Activated T-cell treated with anti-CD3 and anti-CD28 coated beads, Interleukin-2, amount 50 U/mL, for 4 hours (primary cell): ENCODE data around the gene IL16. TPM values are rescaled to one million over a fixed set of nuclear protein-coding genes. Genes with fewer than 3 reads are reported as not detected.

Experiments
- ATAC-seq, 2 donors: fragments of 200-7000 bp; cut with Tn5 transposase; one replicate each; pipeline ENCODE4 v1.10.0; 2021
- DNase-seq: peaks from one replicate; pipeline ENCODE4 v3.0.0-alpha.2; 2020
- H3K27me3 Mint-ChIP-seq: one replicate; pipeline ENCODE4 v1.8.0; 2021; ENCODE audit warnings: low read depth, mixed read lengths
- H3K36me3 Mint-ChIP-seq: one replicate; pipeline ENCODE4 v1.8.0; 2022; ENCODE audit warnings: mixed read lengths; ENCODE audit not compliant: insufficient read depth
- H3K4me1 Mint-ChIP-seq: one replicate; pipeline ENCODE4 v1.8.0; 2021; ENCODE audit warnings: low read depth, mixed read lengths
- H3K4me3 Mint-ChIP-seq: one replicate; pipeline ENCODE4 v1.8.0; 2021; ENCODE audit warnings: mild to moderate bottlenecking, moderate library complexity, mixed read lengths
- H3K9me3 Mint-ChIP-seq: one replicate; pipeline ENCODE4 v1.8.0; 2021; ENCODE audit warnings: mixed read lengths
- total RNA-seq, 3 donors: library from RNA; stranded (reverse); gene quantifications; one replicate each; pipeline ENCODE4 v1.2.1, GENCODE V29; 2021

Gene IL16
- total RNA-seq, 3 donors from 2014 or later, result 43.5 to 57.6 (median 45.0) TPM

DNA sequence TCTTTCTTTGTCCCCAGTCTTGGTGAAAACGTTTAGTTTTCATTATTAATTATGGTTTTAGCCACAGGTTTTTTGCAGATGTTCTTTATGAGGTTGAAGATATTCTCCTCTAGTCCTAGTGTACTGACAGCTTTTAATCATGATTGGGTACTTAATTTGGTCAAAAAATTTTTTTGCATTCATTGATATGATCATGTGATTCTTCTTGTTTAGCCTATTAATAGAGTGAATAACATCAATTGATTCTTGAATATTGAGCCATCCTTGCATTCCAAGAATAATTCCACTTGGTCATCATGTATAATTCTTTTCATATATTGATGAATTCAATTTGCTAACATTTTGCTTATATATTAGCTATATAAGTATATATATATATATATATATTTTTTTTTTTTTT is 46.1 kb downstream of the IL16 start:
- H3K4me3 Mint-ChIP-seq, result no peak overlapping the region

GRCh38 chr15:81244306-81244705 is 47.6 kb downstream of the IL16 start:
- Mint-ChIP-seq H3K36me3 (peaks cover 3% of the 10 kb centered on the region), H3K4me1 (no peaks in the 10 kb centered on the region), H3K9me3 (peaks cover 42% of the 10 kb centered on the region), H3K27me3 (no peaks in the 10 kb centered on the region), H3K4me3 (no peak overlapping the region)
- no peak for DNase-seq
- no peak for ATAC-seq

More for the DNA sequence above, 46.1 kb downstream of the IL16 start:
- Mint-ChIP-seq H3K27me3 (no peaks in the 10 kb centered on the region), H3K4me1 (no peaks in the 10 kb centered on the region), H3K36me3 (peaks cover 3% of the 10 kb centered on the region), H3K9me3 (peaks cover 42% of the 10 kb centered on the region)
- ATAC-seq (no peak), DNase-seq (no peak)

- Mint-ChIP-seq H3K9me3 (no peaks in the 10 kb centered on the region), H3K4me1 (no peaks in the 10 kb centered on the region), H3K4me3 (no peak overlapping the region), H3K36me3 (no peaks in the 10 kb centered on the region), H3K27me3 (peaks cover 9% of the 10 kb centered on the region)
- ATAC-seq (no peak), DNase-seq (no peak)
These were observed 57.2 kb downstream of the IL16 start for GRCh38 chr15:81253846-81254245.

- Mint-ChIP-seq H3K36me3 (no peaks in the 10 kb centered on the region), H3K9me3 (no peaks in the 10 kb centered on the region), H3K4me3 (no peak overlapping the region), H3K27me3 (peaks cover 9% of the 10 kb centered on the region), H3K4me1 (no peaks in the 10 kb centered on the region)
- ATAC-seq (no peak), DNase-seq (no peak)
These were observed 57.7 kb downstream of the IL16 start for GRCh38 chr15:81254277-81254915.

GRCh38 chr15:81254916-81255290 is 58.2 kb downstream of the IL16 start:
- no peaks in the 10 kb centered on the region for H3K9me3 Mint-ChIP-seq
- no peak for ATAC-seq
- no peaks in the 10 kb centered on the region for H3K4me1 Mint-ChIP-seq
- H3K36me3 Mint-ChIP-seq, result no peaks in the 10 kb centered on the region
- no peak for DNase-seq
- H3K27me3 Mint-ChIP-seq, result peaks cover 10% of the 10 kb centered on the region
- H3K4me3 Mint-ChIP-seq, result no peak overlapping the region

GRCh38 chr15:81255315-81255957 is 58.8 kb downstream of the IL16 start:
- Mint-ChIP-seq H3K36me3 (peaks cover 1% of the 10 kb centered on the region), H3K4me1 (no peaks in the 10 kb centered on the region), H3K4me3 (no peak overlapping the region), H3K9me3 (no peaks in the 10 kb centered on the region), H3K27me3 (peaks cover 11% of the 10 kb centered on the region)
- DNase-seq (no peak), ATAC-seq (no peak)

GRCh38 chr15:81255958-81256320 is 59.3 kb downstream of the IL16 start:
- DNase-seq (no peak), ATAC-seq (no peak)
- Mint-ChIP-seq H3K36me3 (peaks cover 1% of the 10 kb centered on the region), H3K9me3 (no peaks in the 10 kb centered on the region), H3K4me1 (no peaks in the 10 kb centered on the region), H3K27me3 (peaks cover 11% of the 10 kb centered on the region), H3K4me3 (no peak overlapping the region)

DNA sequence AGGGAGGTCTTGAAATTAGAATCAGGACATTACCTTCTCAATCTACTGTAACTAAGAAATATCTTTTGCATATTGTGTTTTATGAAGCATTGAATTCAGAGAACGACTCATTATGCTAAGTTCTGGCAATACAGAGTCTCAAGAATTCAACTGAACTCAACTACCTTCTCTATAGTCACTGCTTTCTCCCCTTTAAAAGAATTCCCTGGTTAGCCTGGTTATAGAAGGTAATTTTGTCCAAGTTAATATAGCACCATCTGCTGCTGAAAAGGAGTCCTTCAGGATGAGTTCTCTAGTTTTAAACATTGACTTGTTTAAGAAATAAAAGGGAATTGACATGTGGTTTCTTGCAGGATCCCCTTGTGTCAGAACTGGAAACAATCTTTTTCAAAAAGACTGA is 60.2 kb downstream of the IL16 start:
- DNase-seq (no peak), ATAC-seq (no peak)
- H3K27me3 Mint-ChIP-seq, result peaks cover 9% of the 10 kb centered on the region
- H3K4me1 Mint-ChIP-seq, result no peaks in the 10 kb centered on the region
- H3K36me3 Mint-ChIP-seq, result peaks cover 1% of the 10 kb centered on the region
- H3K9me3 Mint-ChIP-seq, result no peaks in the 10 kb centered on the region
- H3K4me3 Mint-ChIP-seq, result no peak overlapping the region

- H3K27me3 Mint-ChIP-seq, result peaks cover 6% of the 10 kb centered on the region
These were observed 60.8 kb downstream of the IL16 start for GRCh38 chr15:81257435-81257834.

GRCh38 chr15:81258455-81258854 is 61.8 kb downstream of the IL16 start:
- Mint-ChIP-seq H3K36me3 (peaks cover 1% of the 10 kb centered on the region), H3K4me1 (no peaks in the 10 kb centered on the region), H3K27me3 (peaks cover 6% of the 10 kb centered on the region), H3K4me3 (no peak overlapping the region), H3K9me3 (no peaks in the 10 kb centered on the region)
- ATAC-seq (no peak), DNase-seq (no peak)

More at GRCh38 chr15:81257435-81257834, 60.8 kb downstream of the IL16 start:
- DNase-seq, result no peak
- ATAC-seq, result no peak
- Mint-ChIP-seq H3K36me3 (peaks cover 1% of the 10 kb centered on the region), H3K4me1 (no peaks in the 10 kb centered on the region), H3K9me3 (no peaks in the 10 kb centered on the region), H3K4me3 (no peak overlapping the region)

DNA sequence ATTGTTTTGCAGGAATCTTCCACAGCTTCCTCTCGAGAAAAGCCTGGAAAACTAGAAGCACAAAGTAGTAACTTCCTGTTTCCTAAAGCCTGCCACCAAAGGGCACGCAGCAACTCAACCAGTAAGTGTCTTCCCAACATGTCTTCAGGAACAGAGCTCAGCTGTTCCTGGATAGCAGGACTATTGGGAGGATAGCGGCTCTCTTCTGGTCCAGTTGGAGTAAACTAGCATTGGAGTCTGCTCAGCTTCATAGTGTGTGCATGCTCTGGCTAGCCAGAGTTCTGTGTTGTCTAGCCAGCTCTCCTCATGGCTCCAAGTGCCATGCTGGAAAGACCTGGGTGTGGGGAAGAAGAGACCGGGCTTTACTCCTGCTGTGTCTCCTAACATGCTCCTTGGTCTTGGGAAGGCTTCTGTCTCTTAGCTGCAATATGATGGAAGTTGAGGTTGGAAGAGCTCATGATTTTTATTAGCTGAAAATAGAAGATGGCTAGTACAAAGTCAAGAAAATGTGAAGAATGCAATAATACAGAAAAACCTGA is 63.1 kb downstream of the IL16 start:
- ATAC-seq (no peak), DNase-seq (no peak)
- H3K36me3 Mint-ChIP-seq, result peaks cover 1% of the 10 kb centered on the region
- no peak overlapping the region for H3K4me3 Mint-ChIP-seq
- H3K27me3 Mint-ChIP-seq, result peaks cover 2% of the 10 kb centered on the region
- no peaks in the 10 kb centered on the region for H3K9me3 Mint-ChIP-seq
- H3K4me1 Mint-ChIP-seq, result no peaks in the 10 kb centered on the region

DNA sequence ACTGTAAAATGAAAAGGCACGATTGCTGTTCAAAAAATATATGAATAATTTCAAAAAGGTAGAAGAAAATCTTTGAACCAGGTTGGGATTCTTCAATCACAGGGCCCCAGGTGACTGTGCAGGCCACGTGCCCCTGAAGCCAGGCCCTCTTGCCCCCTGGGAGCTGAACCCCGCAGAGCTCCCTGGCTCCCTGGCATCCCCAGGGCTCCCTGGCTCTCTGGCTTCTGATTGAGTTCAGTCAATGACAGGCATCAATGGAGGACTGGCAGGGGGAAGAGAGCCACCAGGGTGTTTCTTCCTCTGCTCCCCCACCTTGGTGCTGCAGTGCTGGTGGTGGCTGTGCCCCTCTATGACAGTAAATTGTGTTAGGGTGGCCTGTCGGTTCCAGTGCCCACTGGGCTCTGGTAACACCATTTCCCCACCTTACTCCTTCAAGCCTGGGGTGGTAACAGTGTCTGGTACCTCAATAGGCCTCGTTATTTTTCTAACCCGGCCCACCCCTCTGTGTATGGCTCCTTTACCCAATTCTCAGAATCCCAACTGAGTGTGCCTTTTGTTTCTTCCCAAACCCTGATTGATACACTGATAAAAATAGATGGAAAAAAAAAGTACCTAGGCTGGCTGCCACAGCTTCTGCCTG is 64.6 kb downstream of the IL16 start:
- no peak for DNase-seq
- peaks cover 12% of the 10 kb centered on the region for H3K4me1 Mint-ChIP-seq
- peaks cover 1% of the 10 kb centered on the region for H3K36me3 Mint-ChIP-seq
- H3K9me3 Mint-ChIP-seq, result no peaks in the 10 kb centered on the region
- no peak overlapping the region for H3K4me3 Mint-ChIP-seq
- H3K27me3 Mint-ChIP-seq, result peaks cover 2% of the 10 kb centered on the region
- no peak for ATAC-seq

- H3K4me1 Mint-ChIP-seq, result peaks cover 16% of the 10 kb centered on the region
- H3K4me3 Mint-ChIP-seq, result no peak overlapping the region
- H3K9me3 Mint-ChIP-seq, result no peaks in the 10 kb centered on the region
- H3K36me3 Mint-ChIP-seq, result peaks cover 1% of the 10 kb centered on the region
- DNase-seq (no peak), ATAC-seq (no peak)
- H3K27me3 Mint-ChIP-seq, result peaks cover 2% of the 10 kb centered on the region
These were observed 66.8 kb downstream of the IL16 start for GRCh38 chr15:81263477-81263876.

- Mint-ChIP-seq H3K9me3 (no peaks in the 10 kb centered on the region), H3K36me3 (peaks cover 1% of the 10 kb centered on the region), H3K27me3 (peaks cover 2% of the 10 kb centered on the region), H3K4me3 (no peak overlapping the region), H3K4me1 (peaks cover 19% of the 10 kb centered on the region)
- ATAC-seq, result no peak
- no peak for DNase-seq
These were observed 67.6 kb downstream of the IL16 start for GRCh38 chr15:81264072-81264857.
